Upper lobe of left lung (tissue), 6 donors: ENCODE measurements around the gene CD44. TPM values are rescaled to one million over a fixed set of nuclear protein-coding genes. Genes with fewer than 3 reads are reported as not detected.

Experiments used
- ATAC-seq, 2 donors: fragments of 200-7000 bp; cut with Tn5 transposase; one replicate each; pipeline ENCODE4 v1.9.1; 2022; ENCODE audit warnings: mild to moderate bottlenecking in 2 of 2, moderate library complexity in 2 of 2; ENCODE audit not compliant: low FRiP score in 2 of 2
- DNase-seq, 2 donors: peaks; one replicate each; pipeline ENCODE4 v3.0.0-alpha.2; 2019 to 2020
- H3K27ac ChIP-seq, 4 donors: fragments of 200-600 bp; sonication (generic); one replicate each; pipeline ENCODE4 v1.5.1; 2016 to 2019
- H3K27me3 ChIP-seq, 4 donors: fragments of 200-600 bp; sonication (generic); one replicate each; pipeline ENCODE4 v1.5.1; 2017 to 2019
- H3K36me3 ChIP-seq, 4 donors: fragments of 200-600 bp; sonication (generic); one replicate each; pipeline ENCODE4 v1.5.1; 2016 to 2019
- H3K4me1 ChIP-seq, 4 donors: fragments of 200-600 bp; sonication (generic); one replicate each; pipeline ENCODE4 v1.5.1; 2018 to 2019
- H3K4me3 ChIP-seq, 4 donors: fragments of 200-600 bp; sonication (generic); one replicate each; pipeline ENCODE4 v1.5.1; 2017 to 2019; ENCODE audit warnings: mild to moderate bottlenecking in 2 of 4, moderate library complexity in 1 of 4
- H3K9me3 ChIP-seq, 4 donors: fragments of 200-600 bp; sonication (generic); one replicate each; pipeline ENCODE4 v1.5.1; 2018 to 2019
- EP300 ChIP-seq, 4 donors: sonication (generic); formaldehyde crosslinking; IDR thresholded peaks; one replicate each; pipeline ENCODE4 v1.5.1; 2017; ENCODE audit warnings: antibody characterized with exemption in 4 of 4, control low read depth in 2 of 4
- POLR2A ChIP-seq, 4 donors: fragments of 450-650 bp; IDR thresholded peaks; one replicate each; pipeline ENCODE4 v1.5.1; 2016 to 2017; ENCODE audit warnings: antibody characterized with exemption in 4 of 4, mild to moderate bottlenecking in 2 of 4
- POLR2AphosphoS5 ChIP-seq, 2 donors: sonication (generic); formaldehyde crosslinking; IDR thresholded peaks; one replicate each; pipeline ENCODE4 v1.5.1; 2017; ENCODE audit warnings: antibody characterized with exemption in 2 of 2
- WGBS, 2 donors: methylation state at CpG; one replicate each; pipeline ENCODE4 v1.1.5; 2017 to 2018; 5-methylcytosine and 5-hydroxymethylcytosine counted together
- total RNA-seq, 6 donors: library from RNA; depleted of rRNA in 4 of 6; stranded (reverse); fragments of >200 nt in 4 of 6; gene quantifications; one replicate each; pipeline versions ENCODE4 v1.1.0 to v1.2.1, GENCODE V29; 2016 to 2021
- TF ChIP-seq, protein P1 (sequence below), 6 experiments: fragments of 450-650 bp in 4 of 6; fragments of 200-600 bp in 2 of 6; sonication (generic) in 2 of 6; IDR thresholded peaks; one replicate each; pipeline ENCODE4 v1.5.1; 2016 to 2019; ENCODE audit warnings: antibody characterized with exemption in 6 of 6
- donor health status: DM: no; HTN: no; CAD: no; lungs with moderate emphysema.
- donor health status: DM: no; HTN: yes; CAD: no; lungs with severe emphysema.

Gene CD44
- total RNA-seq, 6 donors from 2014 or later, result 454 to 696 (median 551) TPM

DNA sequence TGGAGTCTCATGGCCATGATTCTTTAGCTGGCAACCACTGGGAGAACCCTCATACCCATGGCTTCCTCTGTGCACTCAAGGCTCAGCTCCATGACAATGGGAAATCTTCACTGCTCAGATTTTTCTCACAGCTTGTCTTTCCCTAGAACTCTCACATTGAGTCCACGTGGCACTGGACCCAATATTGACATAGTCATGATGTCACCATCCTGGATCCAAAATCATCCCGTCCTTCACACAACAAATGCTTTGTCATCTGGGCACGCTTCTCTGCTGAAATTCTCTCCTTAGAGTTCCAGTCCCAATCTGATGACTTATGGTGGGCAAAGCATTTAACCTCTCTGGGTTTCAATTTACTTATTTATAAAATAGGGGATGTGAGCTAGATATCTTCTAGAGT is 37.7 kb upstream of the CD44 start:
- WGBS, 2 donors, result 72 to 77% methylated on average over 3 of the region's 3 CpGs
- H3K27ac ChIP-seq, result no peak overlapping the region

DNA sequence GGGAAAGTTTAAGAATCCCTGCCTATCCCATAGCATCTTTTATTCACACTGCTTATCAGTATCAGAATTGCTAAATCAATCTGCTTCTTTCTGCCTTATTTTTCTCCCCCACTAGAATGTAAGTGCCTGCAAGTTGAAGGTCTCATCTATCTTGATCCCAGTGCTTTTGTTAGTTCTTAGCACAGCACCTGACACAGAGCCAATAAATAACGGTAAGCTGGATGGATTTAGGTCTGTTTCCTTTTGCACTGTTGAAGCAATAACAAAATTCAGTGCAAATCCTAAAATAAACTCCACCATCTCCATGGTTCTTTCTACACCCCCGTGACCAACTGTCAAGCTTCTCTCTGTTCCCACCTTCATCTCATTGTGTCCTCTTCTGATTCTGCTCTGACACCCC is 36.7 kb upstream of the CD44 start:
- Histone ChIP-seq H3K36me3 (no peaks in the 10 kb centered on the region), H3K4me1 (peaks cover 0 to 11% (median 6%) of the 10 kb centered on the region in 4 donors), H3K9me3 (no peaks in the 10 kb centered on the region), H3K27me3 (no peaks in the 10 kb centered on the region), H3K27ac (no peak overlapping the region), H3K4me3 (no peak overlapping the region)
- no peak for TF ChIP-seq POLR2AphosphoS5 (IDR thresholded peaks at IDR 0.05)
- TF ChIP-seq, protein P1, sequence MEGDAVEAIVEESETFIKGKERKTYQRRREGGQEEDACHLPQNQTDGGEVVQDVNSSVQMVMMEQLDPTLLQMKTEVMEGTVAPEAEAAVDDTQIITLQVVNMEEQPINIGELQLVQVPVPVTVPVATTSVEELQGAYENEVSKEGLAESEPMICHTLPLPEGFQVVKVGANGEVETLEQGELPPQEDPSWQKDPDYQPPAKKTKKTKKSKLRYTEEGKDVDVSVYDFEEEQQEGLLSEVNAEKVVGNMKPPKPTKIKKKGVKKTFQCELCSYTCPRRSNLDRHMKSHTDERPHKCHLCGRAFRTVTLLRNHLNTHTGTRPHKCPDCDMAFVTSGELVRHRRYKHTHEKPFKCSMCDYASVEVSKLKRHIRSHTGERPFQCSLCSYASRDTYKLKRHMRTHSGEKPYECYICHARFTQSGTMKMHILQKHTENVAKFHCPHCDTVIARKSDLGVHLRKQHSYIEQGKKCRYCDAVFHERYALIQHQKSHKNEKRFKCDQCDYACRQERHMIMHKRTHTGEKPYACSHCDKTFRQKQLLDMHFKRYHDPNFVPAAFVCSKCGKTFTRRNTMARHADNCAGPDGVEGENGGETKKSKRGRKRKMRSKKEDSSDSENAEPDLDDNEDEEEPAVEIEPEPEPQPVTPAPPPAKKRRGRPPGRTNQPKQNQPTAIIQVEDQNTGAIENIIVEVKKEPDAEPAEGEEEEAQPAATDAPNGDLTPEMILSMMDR (IDR thresholded peaks at IDR 0.05), result no peak
- no peak for TF ChIP-seq EP300 (IDR thresholded peaks at IDR 0.05)
- 65% methylated on average over 2 of the region's 2 CpGs for WGBS, 2 donors
- ATAC-seq (no peak), DNase-seq (no peak)

More for the DNA sequence above, 37.7 kb upstream of the CD44 start:
- H3K27me3 ChIP-seq, result no peaks in the 10 kb centered on the region
- TF ChIP-seq EP300 (IDR thresholded peaks at IDR 0.05), result no peak
- no peak for TF ChIP-seq POLR2AphosphoS5 (IDR thresholded peaks at IDR 0.05)
- TF ChIP-seq, protein P1 (IDR thresholded peaks at IDR 0.05), result no peak
- no peak for TF ChIP-seq POLR2A (IDR thresholded peaks at IDR 0.05)
- DNase-seq (no peak), ATAC-seq (no peak)
- no peaks in the 10 kb centered on the region for H3K36me3 ChIP-seq
- H3K4me1 ChIP-seq, result peaks cover 0 to 11% (median 6%) of the 10 kb centered on the region in 4 donors
- H3K9me3 ChIP-seq, result no peaks in the 10 kb centered on the region
- H3K4me3 ChIP-seq, result no peak overlapping the region

DNA sequence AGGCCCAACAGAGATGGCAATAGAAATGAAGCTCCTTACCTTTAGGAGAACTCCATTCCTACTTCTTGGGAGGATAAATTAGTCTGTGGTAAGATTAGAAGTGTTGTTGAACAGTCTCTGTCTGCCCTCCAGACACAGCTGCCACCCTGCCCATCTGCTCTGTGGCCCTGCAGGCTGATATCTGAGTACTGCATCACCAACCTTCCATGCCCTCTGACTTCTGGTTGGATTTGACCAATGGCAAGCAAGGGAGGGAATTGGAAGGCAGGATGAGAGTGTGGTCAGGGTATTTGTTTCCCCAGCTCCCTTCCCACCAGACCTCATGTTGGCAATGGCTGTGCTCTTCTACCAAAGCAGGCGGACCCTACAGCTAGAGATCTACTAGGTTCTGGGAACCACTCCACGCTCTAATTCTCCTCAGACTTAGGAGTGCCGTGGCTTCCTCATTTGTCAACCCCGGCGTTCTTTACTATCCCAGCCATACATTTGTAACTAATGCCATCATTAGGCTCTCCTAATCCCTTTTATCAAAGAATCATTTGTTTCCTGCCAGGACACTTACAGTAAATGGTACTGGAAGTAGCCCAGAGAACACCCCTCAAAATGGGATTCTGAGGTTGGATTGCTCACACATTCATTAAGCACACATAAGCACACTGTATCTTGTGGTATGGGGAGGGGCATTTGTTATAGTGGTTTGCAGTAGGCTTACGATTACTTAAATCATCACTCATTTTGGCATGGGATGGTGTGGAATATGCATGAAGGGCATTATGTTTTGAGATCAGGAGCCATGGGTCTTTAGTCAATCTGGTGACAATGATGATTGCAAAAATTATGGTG is 35.4 kb upstream of the CD44 start:
- no peak for DNase-seq
- Histone ChIP-seq H3K27ac (no peak overlapping the region), H3K4me3 (no peak overlapping the region), H3K4me1 (peaks cover 0 to 11% (median 6%) of the 10 kb centered on the region in 4 donors), H3K9me3 (no peaks in the 10 kb centered on the region), H3K36me3 (no peaks in the 10 kb centered on the region), H3K27me3 (no peaks in the 10 kb centered on the region)
- 92 to 97% methylated on average over 6 of the region's 6 CpGs for WGBS, 2 donors
- no peak for ATAC-seq
- TF ChIP-seq EP300 (IDR thresholded peaks at IDR 0.05) (no peak), POLR2AphosphoS5 (IDR thresholded peaks at IDR 0.05) (no peak), POLR2A (IDR thresholded peaks at IDR 0.05) (no peak)
- TF ChIP-seq, protein P1 (IDR thresholded peaks at IDR 0.05), result no peak

DNA sequence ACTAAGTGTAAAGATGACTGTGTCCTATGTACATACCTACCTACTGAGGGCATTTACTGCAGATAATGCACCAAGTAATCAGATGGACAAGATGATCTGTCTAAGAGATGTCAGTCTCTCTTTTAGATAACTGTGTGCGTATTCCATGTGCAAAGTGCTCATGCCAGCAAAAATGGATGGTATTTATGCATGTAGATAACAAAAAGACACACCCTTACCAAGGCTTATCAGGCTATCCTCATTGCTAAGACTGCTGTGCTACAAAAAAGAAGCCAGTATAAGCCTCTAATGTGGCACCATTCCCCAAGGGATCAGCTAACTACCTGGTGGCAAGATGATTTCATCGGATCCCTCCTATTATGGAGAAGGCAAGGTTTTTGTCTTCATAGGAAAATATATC is 34.3 kb upstream of the CD44 start:
- Histone ChIP-seq H3K36me3 (no peaks in the 10 kb centered on the region), H3K4me1 (peaks cover 0 to 4% (median 2%) of the 10 kb centered on the region in 4 donors), H3K27ac (no peak overlapping the region), H3K27me3 (no peaks in the 10 kb centered on the region), H3K4me3 (no peak overlapping the region), H3K9me3 (no peaks in the 10 kb centered on the region)
- 86 to 94% methylated on average over 2 of the region's 2 CpGs for WGBS, 2 donors
- TF ChIP-seq EP300 (IDR thresholded peaks at IDR 0.05), result no peak
- no peak for TF ChIP-seq POLR2A (IDR thresholded peaks at IDR 0.05)
- TF ChIP-seq POLR2AphosphoS5 (IDR thresholded peaks at IDR 0.05), result no peak
- TF ChIP-seq, protein P1 (IDR thresholded peaks at IDR 0.05), result no peak
- no peak for ATAC-seq
- no peak for DNase-seq
